ENCODE data around the gene COQ7.

DNA sequence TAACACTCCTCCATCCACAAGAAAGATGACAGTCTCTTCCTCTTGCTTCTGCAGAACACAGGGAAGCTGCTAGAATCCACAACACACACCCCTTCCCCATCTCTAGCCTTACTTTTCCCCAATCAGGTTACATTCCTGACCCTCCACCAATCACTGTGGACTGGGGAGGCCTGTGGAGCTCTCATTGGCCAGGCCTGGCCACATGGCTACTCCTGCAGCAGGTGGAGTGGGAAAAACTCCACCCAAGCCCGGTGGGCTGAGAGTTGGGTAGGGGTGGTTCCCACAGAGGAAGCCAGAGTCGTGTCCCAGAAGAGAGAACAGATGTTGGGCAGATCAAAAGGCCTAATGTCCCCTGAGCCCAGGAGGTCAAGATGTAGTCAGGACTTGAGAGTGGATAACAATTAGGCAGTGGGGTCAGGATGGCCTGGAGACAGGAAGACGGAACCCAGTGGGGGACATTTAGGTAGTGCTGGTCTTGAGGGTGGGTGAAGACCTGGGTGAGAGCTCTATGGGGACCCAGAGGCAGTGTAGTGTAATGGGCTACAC, 22.1 kb downstream of the COQ7 start:
- TF ChIP-seq ZNF274 (IDR thresholded peaks at IDR 0.05; ENCODE audit: low read depth, low read length) (no peak), YY1 (IDR thresholded peaks at IDR 0.05; ENCODE audit: insufficient read depth, insufficient read length) (no peak)
